Esophagus (tissue), 2 donors: ENCODE measurements around the gene COL5A2. TPM values are rescaled to one million over a fixed set of nuclear protein-coding genes. Genes with fewer than 3 reads are reported as not detected.

Source experiments
- H3K27ac ChIP-seq, 2 donors: one replicate each; pipeline ENCODE4 v1.5.1; 2013; ENCODE audit warnings: low read depth in 2 of 2, mild to moderate bottlenecking in 2 of 2, inconsistent platforms in 1 of 2, low read length in 1 of 2, moderate library complexity in 1 of 2
- H3K27me3 ChIP-seq, 2 donors: one replicate each; pipeline ENCODE4 v1.6.1; 2013; ENCODE audit warnings: low read length in 2 of 2, control low read depth in 1 of 2, mild to moderate bottlenecking in 1 of 2; ENCODE audit not compliant: insufficient read depth in 2 of 2, control insufficient read depth in 1 of 2
- H3K36me3 ChIP-seq, 2 donors: one replicate each; pipeline ENCODE4 v1.6.1; 2013; ENCODE audit warnings: low read length in 1 of 2; ENCODE audit not compliant: control insufficient read depth in 2 of 2, insufficient read depth in 2 of 2
- H3K4me1 ChIP-seq, 2 donors: one replicate each; pipeline ENCODE4 v1.6.1; 2013; ENCODE audit warnings: low read length in 1 of 2; ENCODE audit not compliant: control insufficient read depth in 2 of 2, insufficient read depth in 2 of 2
- H3K4me3 ChIP-seq, 2 donors: one replicate each; pipeline ENCODE4 v1.5.1; 2013; ENCODE audit warnings: low read length in 2 of 2, mild to moderate bottlenecking in 2 of 2, low read depth in 1 of 2, moderate library complexity in 1 of 2
- H3K9me3 ChIP-seq, 2 donors: one replicate each; pipeline ENCODE4 v1.6.1; 2013; ENCODE audit warnings: mild to moderate bottlenecking in 2 of 2, low read depth in 1 of 2, low read length in 1 of 2, moderate library complexity in 1 of 2; ENCODE audit not compliant: control insufficient read depth in 2 of 2, insufficient read depth in 1 of 2
- WGBS, 2 donors: extraction: QIAGEN DNeasy Blood & Tissue Kit; methylation state at CpG; one replicate each; pipeline ENCODE4 v1.1.7; 2013; 5-methylcytosine and 5-hydroxymethylcytosine counted together
- polyA plus RNA-seq, 2 donors: library from polyadenylated mRNA; stranded (reverse); fragments of 200-250 nt; gene quantifications; one replicate each; pipeline ENCODE4 v1.2.3, GENCODE V29; 2013
- donor health status: healthy with polysubstance abuse.
- donor health status: Bipolar disorder and iron deficiency.

COL5A2 gene
- polyA plus RNA-seq, 2 donors = 5.5 to 6.7 TPM

DNA sequence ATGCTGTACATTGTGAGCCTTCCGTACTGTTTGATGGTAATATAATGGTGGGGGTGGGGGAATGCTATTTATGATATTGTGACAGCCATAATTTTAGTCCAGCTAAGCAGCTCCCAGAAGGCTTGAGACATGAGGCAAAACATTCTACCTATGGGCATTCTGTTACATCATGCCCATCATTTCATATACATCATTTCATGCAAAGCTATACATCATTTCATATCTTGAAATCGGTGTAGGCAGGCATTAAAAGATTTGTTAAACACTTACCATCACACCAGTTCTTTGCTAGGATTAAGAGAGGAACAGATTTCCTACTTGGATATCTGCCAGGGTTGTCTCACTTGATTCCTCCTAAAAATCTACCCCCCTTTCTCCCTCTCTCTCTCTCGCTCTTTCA is 84.5 kb downstream of the COL5A2 start:
- no peaks in the 10 kb centered on the region for H3K9me3 ChIP-seq
- no peaks in the 10 kb centered on the region for H3K27me3 ChIP-seq
- no peak overlapping the region for H3K27ac ChIP-seq
- no peaks in the 10 kb centered on the region for H3K4me1 ChIP-seq
- no peaks in the 10 kb centered on the region for H3K36me3 ChIP-seq
- 74 to 75% methylated on average over 3 of the region's 3 CpGs for WGBS, 2 donors
- no peak overlapping the region for H3K4me3 ChIP-seq

DNA sequence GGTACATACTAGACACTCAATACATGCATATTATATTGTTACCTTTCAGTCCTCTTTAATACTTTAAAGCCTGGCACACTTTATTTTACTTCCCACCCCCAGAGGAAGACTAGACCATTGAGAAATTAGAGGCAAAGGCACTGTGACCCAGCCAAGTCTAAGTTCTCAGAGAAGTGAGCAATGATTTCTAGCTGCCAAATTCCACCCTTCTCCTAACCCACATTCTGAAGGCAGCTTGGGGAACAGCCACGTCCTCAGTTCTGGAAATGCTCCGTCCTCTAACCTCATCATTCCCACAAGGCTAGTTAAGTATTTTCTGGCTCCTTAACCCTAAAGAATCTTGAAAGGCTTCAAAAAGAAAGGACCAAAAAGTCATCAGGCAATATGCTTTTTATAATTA is 86.6 kb downstream of the COL5A2 start:
- no peaks in the 10 kb centered on the region for H3K36me3 ChIP-seq
- WGBS, 2 donors = 57 to 62% methylated on average over 2 of the region's 2 CpGs
- H3K4me3 ChIP-seq = no peak overlapping the region

DNA sequence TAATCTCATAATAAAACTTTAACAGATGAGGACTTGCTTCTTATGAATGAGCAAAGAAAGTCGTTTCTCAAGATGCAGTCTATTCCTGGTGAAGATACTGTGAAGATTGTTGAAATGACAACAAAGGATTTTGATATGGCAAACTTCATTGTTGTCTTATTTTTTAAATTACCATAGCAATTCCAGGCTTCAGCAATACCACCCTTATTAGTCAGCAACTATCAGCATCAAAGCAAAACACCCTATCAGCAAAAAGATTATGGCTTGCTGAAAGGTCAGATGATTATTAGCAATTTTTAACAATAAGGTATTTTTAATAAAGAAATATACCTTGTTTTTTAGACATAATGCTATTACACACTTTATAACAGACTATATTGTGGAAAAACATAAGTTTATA is 88.3 kb downstream of the COL5A2 start:
- Histone ChIP-seq H3K4me3 (no peak overlapping the region), H3K4me1 (no peaks in the 10 kb centered on the region), H3K36me3 (no peaks in the 10 kb centered on the region), H3K9me3 (no peaks in the 10 kb centered on the region), H3K27me3 (no peaks in the 10 kb centered on the region), H3K27ac (no peak overlapping the region)
- WGBS, 2 donors = 38 to 57% methylated on average over 1 of the region's 1 CpG

More for the DNA sequence above, 86.6 kb downstream of the COL5A2 start:
- Histone ChIP-seq H3K4me1 (no peaks in the 10 kb centered on the region), H3K27me3 (no peaks in the 10 kb centered on the region), H3K27ac (no peak overlapping the region), H3K9me3 (no peaks in the 10 kb centered on the region)

DNA sequence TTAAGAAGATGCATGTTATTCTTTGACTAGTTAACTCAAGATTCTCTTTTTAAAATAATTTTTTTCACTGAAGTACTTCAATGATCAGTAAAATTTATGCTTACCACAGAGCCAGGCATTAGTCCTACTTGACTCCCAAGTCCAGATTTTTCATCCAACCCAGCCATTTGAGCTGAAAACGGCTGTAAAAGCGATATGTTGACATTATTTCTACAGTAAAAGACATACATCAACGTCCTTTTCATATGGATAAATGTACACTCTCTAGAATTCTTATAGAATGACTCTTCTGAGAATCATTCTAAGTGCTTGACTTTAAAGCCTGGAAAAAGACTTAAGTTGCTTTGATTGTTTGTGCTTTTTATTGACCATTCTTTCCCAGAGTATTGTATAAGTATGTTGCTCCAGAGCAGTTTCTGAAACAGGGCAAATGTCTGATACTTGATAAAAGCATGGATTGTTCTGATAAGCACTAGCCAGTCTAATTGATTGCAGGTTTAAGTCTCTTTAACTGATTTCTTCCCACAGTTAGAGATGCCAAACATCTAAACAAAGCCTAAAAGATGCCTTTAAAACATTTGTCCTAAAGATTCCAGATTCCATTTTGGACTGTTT is 90.9 kb downstream of the COL5A2 start:
- Histone ChIP-seq H3K27ac (no peak overlapping the region), H3K4me1 (no peaks in the 10 kb centered on the region), H3K9me3 (no peaks in the 10 kb centered on the region), H3K27me3 (no peaks in the 10 kb centered on the region), H3K4me3 (no peak overlapping the region), H3K36me3 (no peaks in the 10 kb centered on the region)
- 35 to 58% methylated on average over 3 of the region's 3 CpGs for WGBS, 2 donors

DNA sequence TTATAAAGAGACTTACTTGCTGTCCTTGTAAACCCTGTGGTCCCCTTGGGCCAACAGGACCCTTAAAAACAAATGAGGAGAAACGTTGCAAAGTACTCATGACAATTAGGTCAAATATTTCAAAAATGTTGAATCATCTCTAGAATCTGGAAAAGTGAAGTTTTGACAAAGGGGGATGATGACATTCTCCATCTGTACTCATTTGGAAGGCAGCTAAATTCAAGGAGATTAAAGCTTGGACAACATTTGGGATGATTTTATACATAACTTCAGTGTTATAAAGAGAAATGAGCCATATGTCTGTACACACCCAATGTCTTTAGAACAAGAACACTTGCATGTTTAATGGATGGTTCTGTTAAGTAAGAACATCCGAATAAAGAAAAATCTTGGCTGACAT is 92.9 kb downstream of the COL5A2 start:
- no peak overlapping the region for H3K27ac ChIP-seq
- 47 to 55% methylated on average over 2 of the region's 2 CpGs for WGBS, 2 donors

DNA sequence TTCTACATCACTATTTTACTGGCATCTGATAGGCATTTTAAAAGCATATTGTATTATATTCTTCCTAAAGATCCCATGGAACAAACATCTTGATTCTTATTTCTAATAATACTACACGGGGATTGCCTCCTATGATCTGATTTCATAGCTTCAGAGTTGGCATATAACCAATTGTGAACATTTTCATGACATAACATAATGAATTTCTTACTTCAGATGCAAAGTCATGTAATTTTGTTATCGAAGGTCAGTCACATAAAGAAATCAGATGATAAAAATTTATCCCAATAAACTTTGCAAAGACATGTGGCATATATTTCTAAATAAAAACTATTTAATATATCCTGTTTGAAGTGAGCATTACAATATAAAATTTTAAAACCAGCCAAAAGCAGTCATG is 93.3 kb downstream of the COL5A2 start:
- Histone ChIP-seq H3K4me3 (no peak overlapping the region), H3K9me3 (no peaks in the 10 kb centered on the region), H3K27ac (no peak overlapping the region), H3K4me1 (no peaks in the 10 kb centered on the region), H3K27me3 (no peaks in the 10 kb centered on the region), H3K36me3 (no peaks in the 10 kb centered on the region)
- WGBS, 2 donors = 61 to 72% methylated on average over 2 of the region's 2 CpGs

More for the DNA sequence above, 92.9 kb downstream of the COL5A2 start:
- Histone ChIP-seq H3K36me3 (no peaks in the 10 kb centered on the region), H3K9me3 (no peaks in the 10 kb centered on the region), H3K4me1 (no peaks in the 10 kb centered on the region), H3K27me3 (no peaks in the 10 kb centered on the region), H3K4me3 (no peak overlapping the region)

DNA sequence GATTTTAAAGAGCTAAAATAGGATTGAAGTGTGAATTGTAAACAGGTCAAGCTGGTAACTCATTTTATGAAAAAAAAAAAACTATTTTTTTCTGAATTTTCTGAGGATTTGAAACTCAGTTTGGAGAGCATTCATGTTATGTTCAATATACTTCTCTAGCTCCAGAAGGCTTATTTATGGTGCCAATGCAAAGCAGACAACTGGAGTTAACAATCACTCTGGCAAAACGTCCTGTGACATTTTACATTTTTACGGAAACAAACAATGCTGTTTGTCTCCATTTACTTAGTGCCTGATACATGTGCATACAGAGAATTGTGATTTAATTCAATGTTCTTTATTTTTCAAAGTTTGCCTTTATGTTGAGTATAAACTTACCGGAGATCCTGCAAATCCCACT is 96.0 kb downstream of the COL5A2 start:
- Histone ChIP-seq H3K9me3 (no peaks in the 10 kb centered on the region), H3K4me1 (no peaks in the 10 kb centered on the region), H3K4me3 (no peak overlapping the region), H3K36me3 (no peaks in the 10 kb centered on the region), H3K27ac (no peak overlapping the region), H3K27me3 (no peaks in the 10 kb centered on the region)
- WGBS, 2 donors = 82 to 91% methylated on average over 3 of the region's 3 CpGs

DNA sequence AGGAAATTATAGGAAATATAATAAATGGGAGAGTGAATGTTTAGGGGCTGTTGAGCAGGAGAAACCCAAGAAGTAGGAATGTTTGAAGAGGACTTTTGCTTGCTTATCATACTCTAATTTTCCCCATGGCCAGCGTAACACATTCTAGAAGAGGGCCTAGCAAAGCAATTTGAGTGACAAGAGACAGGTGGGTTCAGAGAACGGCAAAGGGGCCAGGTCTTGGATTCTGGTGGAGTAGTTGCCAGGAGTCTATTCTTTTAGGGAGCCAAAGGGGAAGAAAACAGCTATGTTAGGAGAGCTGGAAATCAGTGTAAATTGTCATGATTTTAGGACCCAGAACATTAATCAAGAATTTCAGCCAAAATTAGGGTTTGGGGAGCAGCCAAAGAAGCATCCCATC is 96.5 kb downstream of the COL5A2 start:
- Histone ChIP-seq H3K27ac (no peak overlapping the region), H3K27me3 (no peaks in the 10 kb centered on the region), H3K9me3 (no peaks in the 10 kb centered on the region), H3K36me3 (no peaks in the 10 kb centered on the region), H3K4me3 (no peak overlapping the region), H3K4me1 (no peaks in the 10 kb centered on the region)
- WGBS, 2 donors = 69 to 77% methylated on average over 2 of the region's 2 CpGs

DNA sequence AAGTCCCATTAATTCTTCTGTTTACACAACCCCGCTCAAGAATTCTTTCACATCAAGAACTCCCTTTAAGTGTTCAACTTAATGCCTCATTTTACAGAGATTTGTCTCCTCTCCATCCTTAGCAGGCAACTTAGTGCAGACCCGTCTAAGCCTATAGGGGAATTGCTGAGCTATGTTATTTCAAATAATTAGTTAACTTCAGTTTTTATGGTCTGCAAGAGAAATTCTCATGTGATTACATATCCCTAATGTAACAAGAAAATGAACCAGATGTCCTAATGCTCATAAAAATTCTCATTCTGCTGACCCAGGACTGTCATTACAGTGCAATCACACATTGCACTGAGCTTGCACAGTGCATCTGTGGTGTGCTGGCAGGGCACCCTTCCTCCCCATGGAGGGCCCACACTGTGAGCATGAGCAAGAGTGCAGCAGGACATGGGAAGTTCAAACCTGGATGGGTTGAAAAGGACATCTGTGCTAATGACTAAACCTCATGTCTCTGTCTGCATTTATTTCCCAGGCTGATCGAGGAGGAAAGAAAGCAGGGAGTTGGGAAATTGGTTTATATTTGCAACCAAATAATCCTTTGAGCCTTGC is 97.1 kb downstream of the COL5A2 start:
- Histone ChIP-seq H3K9me3 (no peaks in the 10 kb centered on the region), H3K27ac (no peak overlapping the region), H3K4me1 (no peaks in the 10 kb centered on the region), H3K36me3 (no peaks in the 10 kb centered on the region), H3K27me3 (no peaks in the 10 kb centered on the region), H3K4me3 (no peak overlapping the region)
- 68 to 73% methylated on average over 3 of the region's 3 CpGs for WGBS, 2 donors

DNA sequence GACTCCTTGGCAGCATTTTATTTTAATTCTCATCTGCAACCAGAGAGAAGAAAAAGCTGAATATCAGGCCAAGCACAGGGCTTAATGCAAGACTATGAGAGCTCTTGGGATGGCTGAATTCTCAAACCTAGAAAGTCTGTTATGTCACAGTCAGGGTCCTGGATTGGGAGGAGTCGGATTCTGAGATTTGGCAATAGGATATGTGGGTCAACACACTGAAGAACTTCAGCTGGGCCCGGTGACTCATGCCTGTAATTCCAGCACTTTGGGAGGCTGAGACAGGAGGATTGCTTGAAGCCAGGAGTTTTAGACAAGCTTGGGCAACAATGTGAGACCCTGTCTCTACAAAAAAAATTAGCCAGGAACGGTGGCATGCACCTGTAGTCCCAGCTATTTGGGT is 103.0 kb downstream of the COL5A2 start:
- H3K27me3 ChIP-seq = no peaks in the 10 kb centered on the region
- no peak overlapping the region for H3K27ac ChIP-seq
- no peaks in the 10 kb centered on the region for H3K9me3 ChIP-seq
- 45 to 64% methylated on average over 3 of the region's 3 CpGs for WGBS, 2 donors
- H3K36me3 ChIP-seq = no peaks in the 10 kb centered on the region
- H3K4me3 ChIP-seq = no peak overlapping the region
- H3K4me1 ChIP-seq = no peaks in the 10 kb centered on the region
